Fibroblast of mammary gland (primary cell): ENCODE measurements around the gene SLX4IP.

Experiments used
- DNase-seq: peaks from one replicate; pipeline ENCODE4 v3.0.0-alpha.2; 2010; ENCODE audit warnings: low read depth
- H3K4me3 ChIP-seq: 2 replicates; pipeline ENCODE4 v1.5.1; 2011; ENCODE audit warnings: low read depth, mild to moderate bottlenecking, low read length, moderate library complexity; ENCODE audit not compliant: control insufficient read depth
- CTCF ChIP-seq: conservative IDR thresholded peaks from 2 replicates; pipeline ENCODE4 v1.5.1; 2011; ENCODE audit warnings: low read depth, low read length, inconsistent platforms; ENCODE audit not compliant: control insufficient read depth, insufficient read depth

SLX4IP gene

GRCh38 chr20:10508060-10508459 lies 73.0 kb downstream of the SLX4IP start:
- peak; percentile 67 for DNase-seq
- H3K4me3 ChIP-seq = no peak overlapping the region
- no peak for TF ChIP-seq CTCF

- H3K4me3 ChIP-seq = no peak overlapping the region
- TF ChIP-seq CTCF = no peak
- DNase-seq = peak; percentile 89
These were observed 73.6 kb downstream of the SLX4IP start for GRCh38 chr20:10508468-10509251.

- TF ChIP-seq CTCF = no peak
- H3K4me3 ChIP-seq = no peak overlapping the region
- DNase-seq = peak; percentile 40
These were observed 74.3 kb downstream of the SLX4IP start for GRCh38 chr20:10509376-10509775.

GRCh38 chr20:10510216-10510615 lies 75.1 kb downstream of the SLX4IP start:
- TF ChIP-seq CTCF = no peak
- no peak overlapping the region for H3K4me3 ChIP-seq
- DNase-seq = no peak

- TF ChIP-seq CTCF = no peak
- no peak overlapping the region for H3K4me3 ChIP-seq
- no peak for DNase-seq
These were observed 76.0 kb downstream of the SLX4IP start for GRCh38 chr20:10511170-10511508.

- DNase-seq = peak; percentile 100
- H3K4me3 ChIP-seq = no peak overlapping the region
- TF ChIP-seq CTCF = no peak
These were observed 76.6 kb downstream of the SLX4IP start for GRCh38 chr20:10511509-10512251.
